Astrocyte (in vitro differentiated cells and primary cell): ENCODE data around the gene ASB8.

Source experiments
- EZH2 ChIP-seq: IDR thresholded peaks from 2 replicates; pipeline ENCODE4 v1.6.1; 2012; ENCODE audit warnings: mild to moderate bottlenecking, low read length, inconsistent platforms; ENCODE audit not compliant: insufficient read depth
- TF ChIP-seq, protein P1 (sequence below): IDR thresholded peaks from 2 replicates; pipeline ENCODE4 v1.5.1; 2011; ENCODE audit warnings: low read depth, mild to moderate bottlenecking, inconsistent platforms, low read length, moderate library complexity; ENCODE audit not compliant: insufficient read depth

- TF ChIP-seq, protein P1, sequence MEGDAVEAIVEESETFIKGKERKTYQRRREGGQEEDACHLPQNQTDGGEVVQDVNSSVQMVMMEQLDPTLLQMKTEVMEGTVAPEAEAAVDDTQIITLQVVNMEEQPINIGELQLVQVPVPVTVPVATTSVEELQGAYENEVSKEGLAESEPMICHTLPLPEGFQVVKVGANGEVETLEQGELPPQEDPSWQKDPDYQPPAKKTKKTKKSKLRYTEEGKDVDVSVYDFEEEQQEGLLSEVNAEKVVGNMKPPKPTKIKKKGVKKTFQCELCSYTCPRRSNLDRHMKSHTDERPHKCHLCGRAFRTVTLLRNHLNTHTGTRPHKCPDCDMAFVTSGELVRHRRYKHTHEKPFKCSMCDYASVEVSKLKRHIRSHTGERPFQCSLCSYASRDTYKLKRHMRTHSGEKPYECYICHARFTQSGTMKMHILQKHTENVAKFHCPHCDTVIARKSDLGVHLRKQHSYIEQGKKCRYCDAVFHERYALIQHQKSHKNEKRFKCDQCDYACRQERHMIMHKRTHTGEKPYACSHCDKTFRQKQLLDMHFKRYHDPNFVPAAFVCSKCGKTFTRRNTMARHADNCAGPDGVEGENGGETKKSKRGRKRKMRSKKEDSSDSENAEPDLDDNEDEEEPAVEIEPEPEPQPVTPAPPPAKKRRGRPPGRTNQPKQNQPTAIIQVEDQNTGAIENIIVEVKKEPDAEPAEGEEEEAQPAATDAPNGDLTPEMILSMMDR: no peak
- TF ChIP-seq EZH2: no peak
Observed at GRCh38 chr12:48169011-48169410, 11.7 kb upstream of the ASB8 start.
